ENCODE results near the gene CCDC68.
"Not testable (repeated sequence)": the region's sequence is repeated elsewhere in the genome, so short reads cannot be mapped to it uniquely, and the experiment has no call there.

The CCDC68 gene

GRCh38 chr18:54860941-54861340 lies 98.3 kb downstream of the CCDC68 start:
- Histone ChIP-seq H3K4me2 (ENCODE audit: low read depth, low read length) (no peak overlapping the region), H3K79me2 (ENCODE audit: low read length) (no peaks in the 10 kb centered on the region), H3K9me3 (replicated peaks; ENCODE audit: insufficient read depth, low read length) (no peaks in the 10 kb centered on the region), H2AFZ (ENCODE audit: low read length) (no peak overlapping the region), H3K9me2 (replicated peaks; ENCODE audit: insufficient read depth, low read length) (no peaks in the 10 kb centered on the region), H3K36me3 (replicated peaks; ENCODE audit: insufficient read depth, low read length) (no peaks in the 10 kb centered on the region), H3K4me3 (ENCODE audit: low read length) (no peak overlapping the region), H3K4me1 (ENCODE audit: low read length) (no peaks in the 10 kb centered on the region), H3K27ac (ENCODE audit: low read length) (no peak overlapping the region), H3F3A (ENCODE audit: insufficient read depth, low read length) (no peaks in the 10 kb centered on the region), H4K20me1 (ENCODE audit: insufficient read depth, low read length) (no peaks in the 10 kb centered on the region), H3K27me3 (replicated peaks; ENCODE audit: insufficient read depth, low read length) (no peaks in the 10 kb centered on the region), H3K9ac (ENCODE audit: low read length) (no peak overlapping the region)
- no peak for TF ChIP-seq EZH2phosphoT487 (IDR thresholded peaks at IDR 0.05; ENCODE audit: low read length)
- no peak for DNase-seq

GRCh38 chr18:54859667-54860421 lies 99.4 kb downstream of the CCDC68 start:
- Histone ChIP-seq H3K9me3 (replicated peaks; ENCODE audit: insufficient read depth, low read length) (no peaks in the 10 kb centered on the region), H3K27ac (ENCODE audit: low read length) (no peak overlapping the region), H3K79me2 (ENCODE audit: low read length) (no peaks in the 10 kb centered on the region), H3K4me3 (ENCODE audit: low read length) (no peak overlapping the region), H3K36me3 (replicated peaks; ENCODE audit: insufficient read depth, low read length) (no peaks in the 10 kb centered on the region), H3F3A (ENCODE audit: insufficient read depth, low read length) (no peaks in the 10 kb centered on the region), H2AFZ (ENCODE audit: low read length) (no peak overlapping the region), H3K9ac (ENCODE audit: low read length) (no peak overlapping the region), H3K4me2 (ENCODE audit: low read depth, low read length) (no peak overlapping the region), H3K9me2 (replicated peaks; ENCODE audit: insufficient read depth, low read length) (no peaks in the 10 kb centered on the region), H3K27me3 (replicated peaks; ENCODE audit: insufficient read depth, low read length) (no peaks in the 10 kb centered on the region), H3K4me1 (ENCODE audit: low read length) (no peaks in the 10 kb centered on the region), H4K20me1 (ENCODE audit: insufficient read depth, low read length) (no peaks in the 10 kb centered on the region)
- TF ChIP-seq EZH2 (optimal IDR thresholded peaks at IDR 0.05; ENCODE audit: low read depth, low read length) (no peak), EZH2phosphoT487 (IDR thresholded peaks at IDR 0.05; ENCODE audit: low read length) (no peak)
- DNase-seq, result no peak

GRCh38 chr18:54857499-54857898 lies 101.8 kb downstream of the CCDC68 start:
- Histone ChIP-seq H3K27me3 (replicated peaks; ENCODE audit: insufficient read depth, low read length) (no peaks in the 10 kb centered on the region), H3K27ac (ENCODE audit: low read length) (no peak overlapping the region), H3K79me2 (ENCODE audit: low read length) (no peaks in the 10 kb centered on the region), H2AFZ (ENCODE audit: low read length) (no peak overlapping the region), H3K4me1 (ENCODE audit: low read length) (no peaks in the 10 kb centered on the region), H3K36me3 (replicated peaks; ENCODE audit: insufficient read depth, low read length) (no peaks in the 10 kb centered on the region), H3K9me2 (replicated peaks; ENCODE audit: insufficient read depth, low read length) (no peaks in the 10 kb centered on the region), H4K20me1 (ENCODE audit: insufficient read depth, low read length) (no peaks in the 10 kb centered on the region), H3F3A (ENCODE audit: insufficient read depth, low read length) (no peaks in the 10 kb centered on the region), H3K9me3 (replicated peaks; ENCODE audit: insufficient read depth, low read length) (no peaks in the 10 kb centered on the region), H3K9ac (ENCODE audit: low read length) (no peak overlapping the region), H3K4me2 (ENCODE audit: low read depth, low read length) (no peak overlapping the region), H3K4me3 (ENCODE audit: low read length) (no peak overlapping the region)
- DNase-seq, result no peak
- TF ChIP-seq EZH2 (optimal IDR thresholded peaks at IDR 0.05; ENCODE audit: low read depth, low read length), result no peak
- no peak for TF ChIP-seq CTCF (IDR thresholded peaks at IDR 0.05; ENCODE audit: low read length)
- TF ChIP-seq EZH2phosphoT487 (IDR thresholded peaks at IDR 0.05; ENCODE audit: low read length), result no peak

- Histone ChIP-seq H3K9me3 (replicated peaks; ENCODE audit: insufficient read depth, low read length) (no peaks in the 10 kb centered on the region), H2AFZ (ENCODE audit: low read length) (no peak overlapping the region), H3F3A (ENCODE audit: insufficient read depth, low read length) (no peaks in the 10 kb centered on the region), H3K4me3 (ENCODE audit: low read length) (no peak overlapping the region), H3K4me1 (ENCODE audit: low read length) (no peaks in the 10 kb centered on the region), H3K9ac (ENCODE audit: low read length) (no peak overlapping the region), H3K27me3 (replicated peaks; ENCODE audit: insufficient read depth, low read length) (no peaks in the 10 kb centered on the region), H3K79me2 (ENCODE audit: low read length) (no peaks in the 10 kb centered on the region), H3K36me3 (replicated peaks; ENCODE audit: insufficient read depth, low read length) (no peaks in the 10 kb centered on the region), H3K4me2 (ENCODE audit: low read depth, low read length) (no peak overlapping the region), H3K9me2 (replicated peaks; ENCODE audit: insufficient read depth, low read length) (no peaks in the 10 kb centered on the region), H4K20me1 (ENCODE audit: insufficient read depth, low read length) (no peaks in the 10 kb centered on the region), H3K27ac (ENCODE audit: low read length) (no peak overlapping the region)
- no peak for DNase-seq
- TF ChIP-seq EZH2phosphoT487 (IDR thresholded peaks at IDR 0.05; ENCODE audit: low read length) (no peak), EZH2 (optimal IDR thresholded peaks at IDR 0.05; ENCODE audit: low read depth, low read length) (no peak), CTCF (IDR thresholded peaks at IDR 0.05; ENCODE audit: low read length) (no peak)
Observed at GRCh38 chr18:54856105-54856646, 103.1 kb downstream of the CCDC68 start.

GRCh38 chr18:54855050-54855449 lies 104.2 kb downstream of the CCDC68 start:
- H3K27ac ChIP-seq (ENCODE audit: low read length); H4K20me1 ChIP-seq (ENCODE audit: insufficient read depth, low read length); H3K9me3 ChIP-seq (replicated peaks; ENCODE audit: insufficient read depth, low read length); H3K9ac ChIP-seq (ENCODE audit: low read length); H3K4me2 ChIP-seq (ENCODE audit: low read depth, low read length); H3K36me3 ChIP-seq (replicated peaks; ENCODE audit: insufficient read depth, low read length); H3K79me2 ChIP-seq (ENCODE audit: low read length); DNase-seq; H3K27me3 ChIP-seq (replicated peaks; ENCODE audit: insufficient read depth, low read length); H3F3A ChIP-seq (ENCODE audit: insufficient read depth, low read length); H3K9me2 ChIP-seq (replicated peaks; ENCODE audit: insufficient read depth, low read length); H3K4me3 ChIP-seq (ENCODE audit: low read length); H2AFZ ChIP-seq (ENCODE audit: low read length); H3K4me1 ChIP-seq (ENCODE audit: low read length): not testable (repeated sequence)

All from MM.1S (cell line).